ENCODE measurements around the gene ZNF408.

The ZNF408 gene

GRCh38 chr11:46700241-46701077, at the start of gene ZNF408, which contains the start of gene ARHGAP1:
Gene ZNF408 (plus strand): TSS chr11:46701031. CDS start chr11:46701048, 17 bp downstream.
Gene ARHGAP1 (minus strand): TSS chr11:46700619. CDS start chr11:46696107, 4,512 bp downstream.
- Histone ChIP-seq H3K36me3 (ENCODE audit: insufficient read depth, low read length) (peaks cover 38% of the 10 kb centered on the region), H3K9me3 (ENCODE audit: low read length) (no peaks in the 10 kb centered on the region), H3K4me3 (ENCODE audit: low read depth in 1 of 2, low read length in 2 of 2) (peak within 1 kb of the TSS; percentile 98 to 99), H3K27me3 (ENCODE audit: control insufficient read depth in 1 of 2, insufficient read depth in 2 of 2, low read length in 2 of 2) (no peaks in the 10 kb centered on the region), H3K9ac (ENCODE audit: low read length) (peak within 1 kb of the TSS; percentile 57), H3K4me1 (ENCODE audit: insufficient read depth, low read length) (peaks cover 53% of the 10 kb centered on the region), H3K27ac (ENCODE audit: low read depth, low read length) (peak within 1 kb of the TSS; percentile 85)

DNA sequence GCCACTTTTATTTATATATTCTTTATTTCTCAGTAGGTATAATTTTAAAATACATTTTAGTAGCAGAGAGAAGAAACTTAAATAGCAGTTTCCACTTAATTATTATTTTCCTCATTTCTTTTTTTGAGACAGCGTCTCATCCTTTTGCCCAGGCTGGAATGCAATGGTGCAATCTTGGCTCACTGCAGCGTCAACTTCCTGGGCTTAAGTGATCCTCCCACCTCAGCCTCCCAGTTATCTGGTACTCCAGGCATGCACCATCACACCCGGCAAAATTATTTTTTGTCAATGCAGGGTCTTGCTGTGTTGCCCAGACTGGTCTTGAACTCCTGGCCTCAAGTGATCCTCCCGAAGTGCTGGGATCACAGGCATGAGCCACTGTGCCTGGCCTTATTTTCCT, 45.2 kb upstream of the ZNF408 start:
- no peak overlapping the region for H3K4me3 ChIP-seq (ENCODE audit: low read depth in 1 of 2, low read length in 2 of 2)
- no peaks in the 10 kb centered on the region for H3K4me1 ChIP-seq (ENCODE audit: insufficient read depth, low read length)
- H3K9ac ChIP-seq (ENCODE audit: low read length), result no peak overlapping the region
- H3K36me3 ChIP-seq (ENCODE audit: insufficient read depth, low read length), result peaks cover 66% of the 10 kb centered on the region
- H3K27ac ChIP-seq (ENCODE audit: low read depth, low read length), result no peak overlapping the region
- no peaks in the 10 kb centered on the region for H3K9me3 ChIP-seq (ENCODE audit: low read length)
- H3K27me3 ChIP-seq (ENCODE audit: control insufficient read depth in 1 of 2, insufficient read depth in 2 of 2, low read length in 2 of 2), result no peaks in the 10 kb centered on the region

DNA sequence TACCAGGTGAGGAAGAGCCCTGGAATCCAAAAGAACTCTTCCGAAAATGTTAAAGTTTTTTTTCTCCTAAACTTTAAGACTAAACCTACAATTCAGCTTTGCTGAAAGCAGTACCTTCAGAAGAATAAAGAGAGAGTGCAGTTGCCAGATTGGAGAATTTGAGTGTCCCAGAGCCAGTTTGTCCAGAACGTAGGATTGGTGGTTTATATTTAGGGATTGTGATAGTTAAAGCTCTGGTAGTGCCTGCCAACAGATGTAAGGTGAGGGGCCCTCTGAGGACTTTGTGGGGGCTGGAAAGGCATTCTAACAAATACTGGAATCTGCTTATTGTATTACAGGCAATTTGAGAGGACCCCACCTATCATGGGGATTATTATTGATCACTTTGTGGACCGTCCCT, 43.6 kb upstream of the ZNF408 start:
- no peak overlapping the region for H3K9ac ChIP-seq (ENCODE audit: low read length)
- H3K4me1 ChIP-seq (ENCODE audit: insufficient read depth, low read length), result no peaks in the 10 kb centered on the region
- H3K4me3 ChIP-seq (ENCODE audit: low read depth in 1 of 2, low read length in 2 of 2), result no peak overlapping the region
- no peak overlapping the region for H3K27ac ChIP-seq (ENCODE audit: low read depth, low read length)
- no peaks in the 10 kb centered on the region for H3K9me3 ChIP-seq (ENCODE audit: low read length)
- H3K27me3 ChIP-seq (ENCODE audit: control insufficient read depth in 1 of 2, insufficient read depth in 2 of 2, low read length in 2 of 2), result no peaks in the 10 kb centered on the region
- peaks cover 61% of the 10 kb centered on the region for H3K36me3 ChIP-seq (ENCODE audit: insufficient read depth, low read length)

- H3K9ac ChIP-seq (ENCODE audit: low read length), result no peak overlapping the region
- no peaks in the 10 kb centered on the region for H3K4me1 ChIP-seq (ENCODE audit: insufficient read depth, low read length)
- no peaks in the 10 kb centered on the region for H3K27me3 ChIP-seq (ENCODE audit: control insufficient read depth in 1 of 2, insufficient read depth in 2 of 2, low read length in 2 of 2)
- no peak overlapping the region for H3K4me3 ChIP-seq (ENCODE audit: low read depth in 1 of 2, low read length in 2 of 2)
- no peaks in the 10 kb centered on the region for H3K9me3 ChIP-seq (ENCODE audit: low read length)
- H3K36me3 ChIP-seq (ENCODE audit: insufficient read depth, low read length), result peaks cover 61% of the 10 kb centered on the region
- no peak overlapping the region for H3K27ac ChIP-seq (ENCODE audit: low read depth, low read length)
These were observed 42.6 kb upstream of the ZNF408 start for GRCh38 chr11:46658259-46658658.

GRCh38 chr11:46659908-46660307, 40.9 kb upstream of the ZNF408 start:
- Histone ChIP-seq H3K9me3 (ENCODE audit: low read length) (no peaks in the 10 kb centered on the region), H3K4me1 (ENCODE audit: insufficient read depth, low read length) (no peaks in the 10 kb centered on the region), H3K27ac (ENCODE audit: low read depth, low read length) (no peak overlapping the region), H3K27me3 (ENCODE audit: control insufficient read depth in 1 of 2, insufficient read depth in 2 of 2, low read length in 2 of 2) (no peaks in the 10 kb centered on the region), H3K36me3 (ENCODE audit: insufficient read depth, low read length) (peaks cover 75% of the 10 kb centered on the region), H3K4me3 (ENCODE audit: low read depth in 1 of 2, low read length in 2 of 2) (no peak overlapping the region), H3K9ac (ENCODE audit: low read length) (no peak overlapping the region)

- no peak overlapping the region for H3K9ac ChIP-seq (ENCODE audit: low read length)
- no peaks in the 10 kb centered on the region for H3K9me3 ChIP-seq (ENCODE audit: low read length)
- H3K27me3 ChIP-seq (ENCODE audit: control insufficient read depth in 1 of 2, insufficient read depth in 2 of 2, low read length in 2 of 2), result no peaks in the 10 kb centered on the region
- peaks cover 78% of the 10 kb centered on the region for H3K36me3 ChIP-seq (ENCODE audit: insufficient read depth, low read length)
- peaks cover 4% of the 10 kb centered on the region for H3K4me1 ChIP-seq (ENCODE audit: insufficient read depth, low read length)
- H3K4me3 ChIP-seq (ENCODE audit: low read depth in 1 of 2, low read length in 2 of 2), result no peak overlapping the region
- H3K27ac ChIP-seq (ENCODE audit: low read depth, low read length), result no peak overlapping the region
These were observed 39.0 kb upstream of the ZNF408 start for GRCh38 chr11:46661836-46662235.

GRCh38 chr11:46662366-46662765, 38.5 kb upstream of the ZNF408 start:
- Histone ChIP-seq H3K27me3 (ENCODE audit: control insufficient read depth in 1 of 2, insufficient read depth in 2 of 2, low read length in 2 of 2) (no peaks in the 10 kb centered on the region), H3K4me1 (ENCODE audit: insufficient read depth, low read length) (peaks cover 9% of the 10 kb centered on the region), H3K9me3 (ENCODE audit: low read length) (no peaks in the 10 kb centered on the region), H3K4me3 (ENCODE audit: low read depth in 1 of 2, low read length in 2 of 2) (no peak overlapping the region), H3K36me3 (ENCODE audit: insufficient read depth, low read length) (peaks cover 77% of the 10 kb centered on the region), H3K27ac (ENCODE audit: low read depth, low read length) (no peak overlapping the region), H3K9ac (ENCODE audit: low read length) (no peak overlapping the region)

DNA sequence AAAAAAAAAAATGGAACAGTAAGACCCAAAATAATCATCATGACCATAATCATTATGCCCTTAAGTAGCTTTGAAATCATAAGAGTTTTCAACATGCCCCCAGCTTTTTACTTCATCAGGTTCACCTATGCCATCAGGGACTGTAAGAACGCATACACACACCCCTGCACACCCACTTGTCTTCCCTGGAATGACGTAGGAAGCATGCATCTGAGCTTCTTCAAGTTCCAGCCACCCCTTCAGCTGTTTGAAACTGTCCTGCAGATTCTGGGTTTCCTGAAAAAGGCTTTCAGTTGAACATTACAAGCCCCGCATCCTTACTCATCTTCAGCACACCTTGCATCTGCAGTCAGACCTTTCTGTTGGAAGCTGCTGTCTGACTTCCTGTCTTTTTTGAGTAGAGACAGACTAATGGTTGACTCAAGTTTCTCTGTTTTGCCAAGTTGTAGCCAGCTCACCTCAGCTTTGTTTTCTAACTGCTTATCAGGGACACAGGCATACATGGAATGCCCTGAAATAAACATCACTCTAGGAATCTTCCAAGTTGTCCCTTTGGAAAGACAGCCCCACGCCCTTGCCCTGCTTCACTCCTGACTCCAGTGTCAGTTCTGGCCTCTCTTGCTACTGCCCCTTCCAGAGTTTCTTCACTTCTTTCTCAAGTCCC, 37.4 kb upstream of the ZNF408 start:
- H3K36me3 ChIP-seq (ENCODE audit: insufficient read depth, low read length), result peaks cover 76% of the 10 kb centered on the region
- H3K27ac ChIP-seq (ENCODE audit: low read depth, low read length), result no peak overlapping the region
- peaks cover 10% of the 10 kb centered on the region for H3K4me1 ChIP-seq (ENCODE audit: insufficient read depth, low read length)
- no peak overlapping the region for H3K4me3 ChIP-seq (ENCODE audit: low read depth in 1 of 2, low read length in 2 of 2)
- no peaks in the 10 kb centered on the region for H3K27me3 ChIP-seq (ENCODE audit: control insufficient read depth in 1 of 2, insufficient read depth in 2 of 2, low read length in 2 of 2)
- no peak overlapping the region for H3K9ac ChIP-seq (ENCODE audit: low read length)
- no peaks in the 10 kb centered on the region for H3K9me3 ChIP-seq (ENCODE audit: low read length)

DNA sequence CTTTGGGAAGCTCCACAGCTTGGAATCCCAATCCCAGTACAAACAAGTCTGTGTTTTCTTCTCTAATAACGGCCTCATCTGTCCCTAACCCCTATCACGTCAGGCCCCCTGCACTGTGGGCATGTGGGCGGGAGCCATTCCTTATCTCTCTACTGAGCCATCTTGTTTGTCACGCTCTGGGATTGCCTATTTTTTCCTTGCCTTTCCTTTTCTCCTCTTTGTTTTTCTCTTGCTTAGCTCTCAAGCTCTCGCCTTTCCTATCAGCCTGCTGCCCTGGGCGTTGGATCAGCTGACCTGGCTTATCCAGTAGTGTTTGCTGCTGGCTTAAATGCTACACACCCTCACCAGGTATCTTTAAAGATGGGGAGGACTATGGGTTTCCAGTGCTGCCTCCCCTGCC, 36.2 kb upstream of the ZNF408 start:
- no peak overlapping the region for H3K4me3 ChIP-seq (ENCODE audit: low read depth in 1 of 2, low read length in 2 of 2)
- no peak overlapping the region for H3K27ac ChIP-seq (ENCODE audit: low read depth, low read length)
- H3K27me3 ChIP-seq (ENCODE audit: control insufficient read depth in 1 of 2, insufficient read depth in 2 of 2, low read length in 2 of 2), result no peaks in the 10 kb centered on the region
- peaks cover 10% of the 10 kb centered on the region for H3K4me1 ChIP-seq (ENCODE audit: insufficient read depth, low read length)
- peaks cover 76% of the 10 kb centered on the region for H3K36me3 ChIP-seq (ENCODE audit: insufficient read depth, low read length)
- no peaks in the 10 kb centered on the region for H3K9me3 ChIP-seq (ENCODE audit: low read length)
- no peak overlapping the region for H3K9ac ChIP-seq (ENCODE audit: low read length)

DNA sequence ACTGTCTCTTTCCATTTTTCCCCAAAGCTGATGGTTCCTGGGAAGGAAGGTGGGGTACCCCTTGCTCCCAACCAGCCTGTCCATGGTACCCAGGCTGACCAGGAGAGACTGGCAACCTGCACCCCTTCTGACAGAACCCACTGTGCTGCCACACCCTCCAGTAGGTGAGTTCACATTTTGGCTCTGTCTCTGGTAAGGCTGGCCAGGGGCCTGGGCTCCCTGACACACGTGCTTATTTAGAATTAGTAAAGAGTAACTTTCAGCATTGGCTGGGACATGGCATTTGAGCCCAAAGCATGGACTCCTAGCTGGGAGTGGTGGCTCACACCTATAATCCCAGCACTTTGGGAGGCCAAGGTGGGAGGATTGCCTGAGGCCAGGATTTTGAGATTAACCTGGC, 35.5 kb upstream of the ZNF408 start:
- Histone ChIP-seq H3K4me1 (ENCODE audit: insufficient read depth, low read length) (peaks cover 10% of the 10 kb centered on the region), H3K4me3 (ENCODE audit: low read depth in 1 of 2, low read length in 2 of 2) (no peak overlapping the region), H3K27ac (ENCODE audit: low read depth, low read length) (no peak overlapping the region), H3K27me3 (ENCODE audit: control insufficient read depth in 1 of 2, insufficient read depth in 2 of 2, low read length in 2 of 2) (no peaks in the 10 kb centered on the region), H3K9ac (ENCODE audit: low read length) (no peak overlapping the region), H3K36me3 (ENCODE audit: insufficient read depth, low read length) (peaks cover 74% of the 10 kb centered on the region), H3K9me3 (ENCODE audit: low read length) (no peaks in the 10 kb centered on the region)

DNA sequence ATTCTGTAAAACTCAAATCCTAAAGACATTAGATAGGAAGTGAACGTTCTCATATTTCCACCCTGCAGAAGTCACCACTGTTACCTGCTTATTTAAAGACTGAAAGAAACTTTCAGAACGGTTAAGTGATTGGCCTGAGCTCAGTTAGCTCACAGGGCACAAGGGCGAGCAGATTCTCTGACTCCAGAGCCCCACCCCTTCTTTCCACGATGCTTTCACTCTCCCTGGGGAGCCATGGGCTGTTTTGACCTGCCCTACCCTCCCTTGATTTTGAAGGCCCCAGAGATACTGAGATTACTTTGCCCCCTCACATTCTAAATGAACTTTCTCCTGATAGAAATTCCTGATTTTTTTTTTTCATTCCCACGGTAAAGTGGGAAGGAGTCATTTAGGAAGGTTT, 34.3 kb upstream of the ZNF408 start:
- H3K4me3 ChIP-seq (ENCODE audit: low read depth in 1 of 2, low read length in 2 of 2), result no peak overlapping the region
- no peak overlapping the region for H3K27ac ChIP-seq (ENCODE audit: low read depth, low read length)
- H3K9ac ChIP-seq (ENCODE audit: low read length), result no peak overlapping the region
- H3K27me3 ChIP-seq (ENCODE audit: control insufficient read depth in 1 of 2, insufficient read depth in 2 of 2, low read length in 2 of 2), result no peaks in the 10 kb centered on the region
- H3K4me1 ChIP-seq (ENCODE audit: insufficient read depth, low read length), result peaks cover 10% of the 10 kb centered on the region
- H3K9me3 ChIP-seq (ENCODE audit: low read length), result no peaks in the 10 kb centered on the region
- H3K36me3 ChIP-seq (ENCODE audit: insufficient read depth, low read length), result peaks cover 82% of the 10 kb centered on the region
